Upper lobe of right lung (tissue), 1 donor: Measurements from ENCODE around the gene ADRB2. TPM values are rescaled to one million over a fixed set of nuclear protein-coding genes. Genes with fewer than 3 reads are reported as not detected.
A peak's percentile ranks its signal among the peaks of the same experiment; 100 is the strongest.

ENCODE experiments used
- ATAC-seq: fragments of 200-7000 bp; cut with Tn5 transposase; one replicate; pipeline ENCODE4 v1.9.1; 2020; ENCODE audit warnings: mild to moderate bottlenecking, moderate library complexity
- DNase-seq: peaks from one replicate; pipeline ENCODE4 v3.0.0-alpha.2; 2020
- H3K27ac ChIP-seq: fragments of 200-600 bp; one replicate; pipeline ENCODE4 v1.8.0; 2022
- H3K27me3 ChIP-seq: fragments of 200-600 bp; one replicate; pipeline ENCODE4 v1.8.0; 2022; ENCODE audit warnings: mild to moderate bottlenecking
- H3K36me3 ChIP-seq: fragments of 200-600 bp; one replicate; pipeline ENCODE4 v1.8.0; 2022
- H3K4me1 ChIP-seq: fragments of 200-600 bp; one replicate; pipeline ENCODE4 v1.8.0; 2022
- H3K4me3 ChIP-seq: fragments of 200-600 bp; one replicate; pipeline ENCODE4 v1.8.0; 2022; ENCODE audit warnings: mild to moderate bottlenecking
- H3K9me3 ChIP-seq: fragments of 200-600 bp; one replicate; pipeline ENCODE4 v1.8.0; 2022
- CTCF ChIP-seq: fragments of 200-600 bp; IDR thresholded peaks from one replicate; pipeline ENCODE4 v1.8.0; 2022; ENCODE audit warnings: antibody characterized with exemption
- intact Hi-C: fragments of 100-400 bp; cut with DNase I; formaldehyde crosslinking; loops from one replicate; pipeline ENCODE4 v1.11.0; 2022
- long read RNA-seq: library from polyadenylated mRNA; unstranded; transcript quantifications from one replicate; pipeline ENCODE4 v2.0.0, GENCODE V29; 2021
- total RNA-seq: library from RNA; stranded (reverse); fragmentation: NEBNext Ultra II Directional; extraction: Animal tissue kit (Norgen Biotek cat#: 25700); gene quantifications from one replicate; pipeline ENCODE4 v1.2.1, GENCODE V29; 2021
- donor health status: DM: no; HTN: yes; CAD: no; lungs with severe emphysema.

The ADRB2 gene
- total RNA-seq: 28.0 TPM
- long read RNA-seq, transcript ADRB2-201 (1 exons, 3,443 nt): major isoform, 72 of 84 reads
- long read RNA-seq, partial matches to known transcripts: 5 of 84 reads
- long read RNA-seq, other reads (novel, unspliced or antisense): 7 of 84 reads

DNA sequence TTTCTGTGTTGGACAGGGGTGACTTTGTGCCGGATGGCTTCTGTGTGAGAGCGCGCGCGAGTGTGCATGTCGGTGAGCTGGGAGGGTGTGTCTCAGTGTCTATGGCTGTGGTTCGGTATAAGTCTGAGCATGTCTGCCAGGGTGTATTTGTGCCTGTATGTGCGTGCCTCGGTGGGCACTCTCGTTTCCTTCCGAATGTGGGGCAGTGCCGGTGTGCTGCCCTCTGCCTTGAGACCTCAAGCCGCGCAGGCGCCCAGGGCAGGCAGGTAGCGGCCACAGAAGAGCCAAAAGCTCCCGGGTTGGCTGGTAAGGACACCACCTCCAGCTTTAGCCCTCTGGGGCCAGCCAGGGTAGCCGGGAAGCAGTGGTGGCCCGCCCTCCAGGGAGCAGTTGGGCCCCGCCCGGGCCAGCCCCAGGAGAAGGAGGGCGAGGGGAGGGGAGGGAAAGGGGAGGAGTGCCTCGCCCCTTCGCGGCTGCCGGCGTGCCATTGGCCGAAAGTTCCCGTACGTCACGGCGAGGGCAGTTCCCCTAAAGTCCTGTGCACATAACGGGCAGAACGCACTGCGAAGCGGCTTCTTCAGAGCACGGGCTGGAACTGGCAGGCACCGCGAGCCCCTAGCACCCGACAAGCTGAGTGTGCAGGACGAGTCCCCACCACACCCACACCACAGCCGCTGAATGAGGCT lies at the start of gene ADRB2:
Gene ADRB2 (plus strand): TSS at position 559 of the 686 bp plus-strand sequence. CDS start 221 bp downstream, outside the sequence.
- Histone ChIP-seq H3K4me1 (peaks cover 28% of the 10 kb centered on the region), H3K27me3 (no peaks in the 10 kb centered on the region), H3K4me3 (peak within 1 kb of the TSS; percentile 60), H3K36me3 (no peaks in the 10 kb centered on the region), H3K9me3 (no peaks in the 10 kb centered on the region), H3K27ac (peak within 1 kb of the TSS; percentile 93)
- ATAC-seq (peak; percentile 97), DNase-seq (peak; percentile 99)
- intact Hi-C loops: no loop called here
- peak; percentile 8 for TF ChIP-seq CTCF

DNA sequence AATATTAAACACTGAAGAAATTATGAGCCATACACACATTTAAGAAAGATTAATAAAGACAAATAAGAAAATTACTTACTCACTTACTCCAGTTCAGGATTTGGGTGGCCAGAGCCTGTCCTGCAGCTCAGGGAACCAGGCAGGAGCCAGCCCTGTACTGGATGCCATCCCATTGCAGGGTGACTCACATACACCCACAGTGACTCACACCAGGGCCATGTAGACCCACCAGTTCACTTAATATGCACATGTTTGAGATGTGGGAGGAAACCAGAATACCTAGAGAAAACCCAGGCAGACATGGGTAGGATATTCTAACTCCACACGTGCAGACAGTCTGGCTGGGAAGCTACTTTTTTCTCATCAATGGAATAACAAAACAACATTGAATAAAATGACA lies 49.6 kb upstream of the ADRB2 start:
- Histone ChIP-seq H3K4me1 (no peaks in the 10 kb centered on the region), H3K4me3 (no peak overlapping the region), H3K27me3 (no peaks in the 10 kb centered on the region), H3K9me3 (no peaks in the 10 kb centered on the region), H3K36me3 (no peaks in the 10 kb centered on the region), H3K27ac (no peak overlapping the region)
- ATAC-seq (peak; percentile 80), DNase-seq (no peak)
- intact Hi-C loops: no loop called here
- no peak for TF ChIP-seq CTCF

- no peak for ATAC-seq
- Histone ChIP-seq H3K4me3 (no peak overlapping the region), H3K27me3 (no peaks in the 10 kb centered on the region), H3K9me3 (no peaks in the 10 kb centered on the region), H3K36me3 (no peaks in the 10 kb centered on the region), H3K4me1 (no peaks in the 10 kb centered on the region), H3K27ac (no peak overlapping the region)
- DNase-seq: no peak
- intact Hi-C loops: no loop called here
- TF ChIP-seq CTCF: no peak
Measured at GRCh38 chr5:148778882-148779281, 47.5 kb upstream of the ADRB2 start.

- Histone ChIP-seq H3K36me3 (no peaks in the 10 kb centered on the region), H3K27ac (no peak overlapping the region), H3K4me1 (no peaks in the 10 kb centered on the region), H3K27me3 (no peaks in the 10 kb centered on the region), H3K9me3 (no peaks in the 10 kb centered on the region), H3K4me3 (no peak overlapping the region)
- intact Hi-C loops: no loop called here
- ATAC-seq (no peak), DNase-seq (no peak)
- no peak for TF ChIP-seq CTCF
Measured at GRCh38 chr5:148780711-148781110, 45.7 kb upstream of the ADRB2 start.

DNA sequence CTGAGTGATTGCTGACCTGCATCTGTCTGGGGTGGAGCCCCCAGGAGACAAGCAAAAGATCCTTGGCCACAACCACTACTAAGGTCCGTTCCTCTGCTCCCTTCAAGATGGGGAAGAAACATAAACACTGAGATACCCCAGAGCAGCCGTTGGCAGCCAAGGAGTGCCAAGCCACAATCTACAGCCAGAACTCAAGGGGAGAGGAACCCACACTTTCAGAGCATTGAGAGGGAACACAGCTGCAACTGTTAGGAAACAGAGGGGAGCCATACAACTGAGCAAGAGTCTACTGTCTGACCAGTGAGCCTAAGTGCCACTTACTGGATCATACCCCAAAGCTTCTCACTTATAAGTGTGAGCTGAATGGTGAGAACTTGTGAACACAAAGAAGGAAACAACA lies 44.6 kb upstream of the ADRB2 start:
- Histone ChIP-seq H3K27me3 (no peaks in the 10 kb centered on the region), H3K4me3 (no peak overlapping the region), H3K9me3 (no peaks in the 10 kb centered on the region), H3K27ac (no peak overlapping the region), H3K36me3 (no peaks in the 10 kb centered on the region), H3K4me1 (no peaks in the 10 kb centered on the region)
- DNase-seq: no peak
- intact Hi-C loops: no loop called here
- no peak for TF ChIP-seq CTCF
- no peak for ATAC-seq
